CD14-positive monocyte (primary cell): ENCODE measurements around the gene KIF5B. TPM values are rescaled to one million over a fixed set of nuclear protein-coding genes. Genes with fewer than 3 reads are reported as not detected.
A peak's percentile ranks its signal among the peaks of the same experiment; 100 is the strongest.
"Not testable (repeated sequence)": the region's sequence is repeated elsewhere in the genome, so short reads cannot be mapped to it uniquely, and the experiment has no call there.

Experiments used
- DNase-seq, 3 donors: peaks; one replicate each; pipeline ENCODE4 v3.0.0-alpha.2; 2011 to 2022
- H2AFZ ChIP-seq: 2 replicates; pipeline ENCODE4 v1.6.0; 2012; ENCODE audit warnings: mild to moderate bottlenecking, low read depth, low read length, inconsistent platforms; ENCODE audit not compliant: insufficient read depth, poor library complexity, severe bottlenecking
- H3K27ac ChIP-seq, 2 donors: 1 replicate in 1 of 2; 2 replicates in 1 of 2; pipeline ENCODE4 v1.5.1; 2012 to 2013; ENCODE audit warnings: low read length in 2 of 2, control low read depth in 1 of 2, inconsistent platforms in 1 of 2, low read depth in 1 of 2, mild to moderate bottlenecking in 1 of 2
- H3K27me3 ChIP-seq, 2 donors: one replicate each; pipeline versions ENCODE4 v1.6.0 to v1.6.1; 2011 to 2013; ENCODE audit warnings: low read length in 2 of 2; ENCODE audit not compliant: control insufficient read depth in 2 of 2, insufficient read depth in 2 of 2
- H3K36me3 ChIP-seq, 2 donors: replicated peaks in 1 of 2; 1 replicate in 1 of 2; 2 replicates in 1 of 2; pipeline versions ENCODE4 v1.5.1 to v1.6.1; 2012 to 2013; ENCODE audit warnings: low read length in 2 of 2, control low read depth in 1 of 2, inconsistent platforms in 1 of 2, mild to moderate bottlenecking in 1 of 2; ENCODE audit not compliant: insufficient read depth in 2 of 2, control insufficient read depth in 1 of 2
- H3K4me1 ChIP-seq, 2 donors: 1 replicate in 1 of 2; 2 replicates in 1 of 2; pipeline versions ENCODE4 v1.5.1 to v1.6.1; 2012 to 2013; ENCODE audit warnings: low read length in 2 of 2, control low read depth in 1 of 2, inconsistent platforms in 1 of 2, mild to moderate bottlenecking in 1 of 2, moderate library complexity in 1 of 2; ENCODE audit not compliant: insufficient read depth in 2 of 2, control insufficient read depth in 1 of 2
- H3K4me2 ChIP-seq: replicated peaks from 2 replicates; pipeline ENCODE3; 2012; ENCODE audit warnings: low read length, moderate library complexity, mild to moderate bottlenecking; ENCODE audit not compliant: poor library complexity, severe bottlenecking; ENCODE audit errors: extremely low read depth
- H3K4me3 ChIP-seq, 3 experiments: fragments of 200-600 bp in 1 of 3; sonication (generic) in 1 of 3; replicated peaks in 1 of 3; 1 replicate in 2 of 3; 2 replicates in 1 of 3; pipeline ENCODE4 v1.5.1; 2011 to 2013; ENCODE audit warnings: low read length in 3 of 3, mild to moderate bottlenecking in 3 of 3, control low read depth in 2 of 3, low read depth in 2 of 3, inconsistent platforms in 1 of 3, moderate library complexity in 1 of 3
- H3K79me2 ChIP-seq: 2 replicates; pipeline ENCODE4 v1.6.0; 2012; ENCODE audit warnings: mild to moderate bottlenecking, control low read depth, inconsistent platforms, low read length, moderate library complexity; ENCODE audit not compliant: insufficient read depth
- H3K9ac ChIP-seq: 2 replicates; pipeline ENCODE4 v1.6.0; 2017; ENCODE audit warnings: low read length, mild to moderate bottlenecking; ENCODE audit not compliant: insufficient read depth, poor library complexity, severe bottlenecking
- H3K9me3 ChIP-seq, 2 donors: replicated peaks in 1 of 2; 1 replicate in 1 of 2; 2 replicates in 1 of 2; pipeline versions ENCODE4 v1.5.1 to v1.6.1; 2012 to 2013; ENCODE audit warnings: low read length in 2 of 2, control low read depth in 1 of 2; ENCODE audit not compliant: control insufficient read depth in 1 of 2, insufficient read depth in 1 of 2
- H4K20me1 ChIP-seq: 2 replicates; pipeline ENCODE4 v1.6.0; 2012; ENCODE audit warnings: mild to moderate bottlenecking, low read length, control low read depth, moderate library complexity; ENCODE audit not compliant: insufficient read depth
- H3K27ac Mint-ChIP-seq, 7 donors: one replicate each; pipeline ENCODE4 v1.8.0; 2020; ENCODE audit warnings: mild to moderate bottlenecking in 7 of 7, mixed read lengths in 7 of 7, moderate library complexity in 6 of 7, inconsistent platforms in 2 of 7
- H3K27me3 Mint-ChIP-seq, 3 donors: one replicate each; pipeline ENCODE4 v1.8.0; 2021 to 2022; ENCODE audit warnings: low read depth in 3 of 3, mild to moderate bottlenecking in 3 of 3, mixed read lengths in 3 of 3, moderate library complexity in 3 of 3, inconsistent platforms in 1 of 3
- H3K36me3 Mint-ChIP-seq, 2 donors: one replicate each; pipeline ENCODE4 v1.8.0; 2020; ENCODE audit warnings: mixed read lengths in 2 of 2, inconsistent platforms in 1 of 2, mild to moderate bottlenecking in 1 of 2
- H3K4me1 Mint-ChIP-seq: one replicate; pipeline ENCODE4 v1.8.0; 2020; ENCODE audit warnings: mild to moderate bottlenecking, mixed read lengths
- H3K4me3 Mint-ChIP-seq, 2 donors: one replicate each; pipeline ENCODE4 v1.8.0; 2020; ENCODE audit warnings: mild to moderate bottlenecking in 2 of 2, mixed read lengths in 2 of 2, moderate library complexity in 1 of 2
- H3K9me3 Mint-ChIP-seq, 7 donors: one replicate each; pipeline ENCODE4 v1.8.0; 2020 to 2022; ENCODE audit warnings: mixed read lengths in 7 of 7, mild to moderate bottlenecking in 6 of 7, moderate library complexity in 6 of 7, inconsistent platforms in 2 of 7
- CTCF ChIP-seq: fragments of 200-600 bp; IDR thresholded peaks from one replicate; pipeline ENCODE4 v1.8.0; 2022; ENCODE audit warnings: antibody characterized with exemption, mild to moderate bottlenecking
- WGBS: methylation state at CpG from one replicate; pipeline ENCODE4 v1.1.5; 2013; ENCODE audit warnings: missing lambda C conversion rate; ENCODE audit not compliant: insufficient coverage; 5-methylcytosine and 5-hydroxymethylcytosine counted together
- intact Hi-C, 2 donors: fragments of 100-400 bp; cut with micrococcal nuclease; formaldehyde crosslinking; loops; one replicate each; pipeline versions ENCODE4 v1.15.0 to v1.15.1; 2023
- polyA plus RNA-seq, 3 donors: library from polyadenylated mRNA; depleted of rRNA in 1 of 3; unstranded in 2 of 3; stranded (reverse) in 1 of 3; fragments of 300-500 nt in 2 of 3; fragments of >200 nt in 1 of 3; fragmentation: Illumina TruSeq in 2 of 3; gene quantifications; 1 replicate in 2 of 3; 2 replicates in 1 of 3; pipeline ENCODE4 v1.2.3, GENCODE V29; 2012 to 2021

Gene KIF5B
- polyA plus RNA-seq, 3 donors, result 15.2 to 32.9 (median 18.9) TPM

DNA sequence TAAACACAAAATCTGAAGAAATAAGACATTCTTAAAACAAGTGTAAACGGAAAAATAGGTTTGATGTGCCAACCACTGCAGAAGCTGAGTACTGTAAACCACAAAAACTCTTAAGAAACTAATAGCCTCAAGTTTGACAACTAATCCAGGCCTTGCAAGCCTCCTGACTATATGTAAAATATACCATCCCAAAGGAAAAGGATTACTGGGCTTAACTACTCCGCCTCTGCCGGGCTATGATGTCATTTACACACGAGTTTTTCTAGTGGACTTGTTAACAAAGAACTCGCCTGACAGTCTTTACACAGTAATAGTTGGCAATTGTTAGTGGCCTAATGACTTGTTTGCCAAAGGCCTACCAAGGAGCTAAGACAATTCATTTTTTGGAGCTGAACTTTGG is 2.1 kb downstream of the KIF5B start:
- Mint-ChIP-seq H3K4me1 (peaks cover 65% of the 10 kb centered on the region), H3K27me3 (peaks cover 0 to 1% (median 0%) of the 10 kb centered on the region in 3 donors), H3K27ac (peak overlapping the region in 4 of 7 donors; percentile 10 to 97 (median 78)), H3K9me3 (peaks cover 0 to 2% (median 0%) of the 10 kb centered on the region in 7 donors), H3K4me3 (peak overlapping the region; percentile 95 to 97), H3K36me3 (peaks cover 4 to 8% of the 10 kb centered on the region in 2 donors)
- Histone ChIP-seq H3K4me2 (peak overlapping the region; percentile 88), H3K36me3 (peaks cover 0 to 3% of the 10 kb centered on the region in 2 donors), H3K27ac (peak overlapping the region in 1 of 2 donors; percentile 93), H3K9ac (peak overlapping the region; percentile 94), H4K20me1 (peaks cover 64% of the 10 kb centered on the region), H3K4me3 (peak overlapping the region; percentile 1 to 98 (median 81)), H3K4me1 (peaks cover 45 to 53% of the 10 kb centered on the region in 2 donors), H3K9me3 (no peaks in the 10 kb centered on the region), H3K79me2 (peaks cover 77% of the 10 kb centered on the region), H2AFZ (no peak overlapping the region), H3K27me3 (no peaks in the 10 kb centered on the region)
- no peak for TF ChIP-seq CTCF
- intact Hi-C loops, result loop anchor here (10.0 kb wide), 3 partner anchors 151 to 321 kb away; partner anchors contain the start of gene EPC1 (in 1 of the 2)
- no peak for DNase-seq
- no CpG with 5 or more reads among the region's 5 CpGs for WGBS

DNA sequence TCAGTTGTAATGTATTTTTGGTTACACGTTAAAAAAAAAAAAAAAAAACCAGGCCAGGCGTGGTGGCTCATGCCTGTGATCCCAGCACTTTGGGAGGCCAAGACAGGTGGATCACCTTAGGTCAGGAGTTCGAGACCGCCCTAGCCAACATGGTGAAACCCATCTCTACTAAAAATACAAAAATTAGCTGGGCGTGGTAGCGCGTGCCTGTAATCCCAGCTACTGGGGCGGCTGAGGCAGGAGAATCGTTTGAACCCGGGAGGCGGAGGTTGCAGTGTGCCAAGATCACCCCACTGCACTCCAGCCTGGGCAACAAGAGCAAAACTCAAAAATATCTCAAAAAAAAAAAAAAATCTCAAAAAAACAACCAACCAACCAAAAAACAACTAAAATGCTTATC is 2.8 kb downstream of the KIF5B start:
- not testable (repeated sequence) for DNase-seq, H3K36me3 Mint-ChIP-seq, H3K27me3 ChIP-seq, H2AFZ ChIP-seq, H3K36me3 ChIP-seq, H3K9ac ChIP-seq, H3K9me3 ChIP-seq, H3K27me3 Mint-ChIP-seq, H3K9me3 Mint-ChIP-seq
- Histone ChIP-seq H3K79me2 (peaks cover 84% of the 10 kb centered on the region), H3K27ac (peak overlapping the region in 1 of 2 donors; percentile 93), H4K20me1 (peaks cover 71% of the 10 kb centered on the region), H3K4me1 (peaks cover 45 to 53% of the 10 kb centered on the region in 2 donors), H3K4me3 (peak overlapping the region in 1 of 3 experiments; percentile 98), H3K4me2 (peak overlapping the region; percentile 88)
- WGBS, result 91% methylated on average over 7 of the region's 11 CpGs
- Mint-ChIP-seq H3K4me1 (peaks cover 69% of the 10 kb centered on the region), H3K4me3 (peak overlapping the region; percentile 7 to 59), H3K27ac (peak overlapping the region in 3 of 7 donors; percentile 32 to 50 (median 35))
- intact Hi-C loops, result loop anchor here (10.0 kb wide), 3 partner anchors 151 to 321 kb away; partner anchors contain the start of gene EPC1 (in 1 of the 2)
